ENCODE measurements around the gene EML6. TPM values are rescaled to one million over a fixed set of nuclear protein-coding genes. Genes with fewer than 3 reads are reported as not detected.

EML6 gene
- total RNA-seq, 4 donors from 2014 or later, result 0.63 to 9.0 (median 1.2) TPM

- TF ChIP-seq CTCF (IDR thresholded peaks at IDR 0.05), result no peak
- no peak for DNase-seq (ENCODE audit: low spot score)
- ATAC-seq (ENCODE audit: low FRiP score), result no peak
Observed at GRCh38 chr2:54763636-54764291, 40.3 kb downstream of the EML6 start.

DNA sequence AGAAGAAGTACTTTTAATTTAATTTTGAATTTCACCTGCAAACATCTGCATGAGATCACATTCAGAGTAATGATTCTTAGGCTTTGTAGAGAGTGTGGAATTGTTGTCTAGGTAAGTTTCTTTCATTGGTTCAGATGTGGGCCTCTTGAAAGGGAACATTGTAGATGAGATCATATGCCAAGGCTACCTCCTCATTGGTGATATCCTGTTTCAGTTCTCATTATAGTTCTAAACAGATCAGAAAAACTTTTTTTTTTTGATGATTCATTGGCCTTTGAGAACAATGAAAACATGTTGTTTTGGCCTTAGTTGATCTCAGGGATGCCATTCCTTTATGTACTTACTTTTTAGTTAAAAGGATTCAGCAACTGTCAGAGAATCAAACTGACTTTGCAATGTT, 44.5 kb downstream of the EML6 start:
- no peak for ATAC-seq (ENCODE audit: low FRiP score)
- no peak for TF ChIP-seq CTCF (IDR thresholded peaks at IDR 0.05)

GRCh38 chr2:54768772-54769428, 45.4 kb downstream of the EML6 start:
- ATAC-seq (ENCODE audit: low FRiP score), result no peak
- no peak for TF ChIP-seq CTCF (IDR thresholded peaks at IDR 0.05)
- no peak for DNase-seq (ENCODE audit: low spot score)

More for the DNA sequence above, 44.5 kb downstream of the EML6 start:
- no peak for DNase-seq (ENCODE audit: low spot score)

- DNase-seq (ENCODE audit: low spot score), result no peak
- ATAC-seq (ENCODE audit: low FRiP score), result no peak
- TF ChIP-seq CTCF (IDR thresholded peaks at IDR 0.05), result no peak
Observed at GRCh38 chr2:54770211-54770610, 46.7 kb downstream of the EML6 start.

GRCh38 chr2:54770676-54771075, 47.2 kb downstream of the EML6 start:
- DNase-seq (ENCODE audit: low spot score) (no peak), ATAC-seq (ENCODE audit: low FRiP score) (no peak)
- TF ChIP-seq CTCF (IDR thresholded peaks at IDR 0.05), result no peak

DNA sequence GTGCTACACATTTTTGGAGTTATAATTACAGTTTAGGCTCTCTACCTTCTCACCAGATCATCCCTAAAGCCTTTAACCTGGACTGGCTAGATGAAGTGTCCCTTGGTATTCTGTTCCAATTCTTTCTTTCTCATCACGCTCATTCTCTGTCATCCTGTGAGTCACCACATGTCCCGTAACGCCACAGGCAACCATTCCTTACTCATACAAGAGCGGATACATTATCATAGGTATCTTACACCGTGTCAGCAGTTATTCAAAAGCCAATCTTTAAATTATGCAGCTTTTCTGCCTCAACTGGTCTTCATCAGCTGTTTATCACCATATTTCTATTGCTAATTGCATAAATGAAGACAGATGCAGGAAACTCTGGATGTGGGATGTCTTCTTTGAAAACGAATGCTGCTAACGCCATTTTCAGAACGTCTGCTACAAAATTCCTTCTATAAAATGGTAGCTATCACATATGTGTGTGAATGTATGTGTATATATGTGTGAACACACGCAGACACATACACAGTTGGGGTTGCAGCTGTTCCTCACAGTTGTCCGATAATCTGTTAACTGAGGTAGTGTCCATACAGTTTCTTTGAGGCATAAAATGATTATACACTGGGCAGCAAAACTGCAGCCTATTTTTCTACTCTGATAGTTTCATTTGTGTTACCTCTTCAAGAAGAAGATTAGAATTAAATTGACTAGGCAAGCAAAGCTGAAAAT, 47.9 kb downstream of the EML6 start:
- no peak for TF ChIP-seq CTCF (IDR thresholded peaks at IDR 0.05)
- DNase-seq (ENCODE audit: low spot score) (no peak), ATAC-seq (ENCODE audit: low FRiP score) (no peak)
